HG03025 (cell line): ENCODE measurements around the gene PIK3R1.
"Not testable (repeated sequence)": the region's sequence is repeated elsewhere in the genome, so short reads cannot be mapped to it uniquely, and the experiment has no call there.

ENCODE experiments used
- ATAC-seq: cut with Tn5 transposase; IDR thresholded peaks from one replicate; pipeline ENCODE4 v1.9.1; 2021; ENCODE audit warnings: mild to moderate bottlenecking, moderate library complexity; ENCODE audit not compliant: unreplicated experiment, low FRiP score

The PIK3R1 gene

DNA sequence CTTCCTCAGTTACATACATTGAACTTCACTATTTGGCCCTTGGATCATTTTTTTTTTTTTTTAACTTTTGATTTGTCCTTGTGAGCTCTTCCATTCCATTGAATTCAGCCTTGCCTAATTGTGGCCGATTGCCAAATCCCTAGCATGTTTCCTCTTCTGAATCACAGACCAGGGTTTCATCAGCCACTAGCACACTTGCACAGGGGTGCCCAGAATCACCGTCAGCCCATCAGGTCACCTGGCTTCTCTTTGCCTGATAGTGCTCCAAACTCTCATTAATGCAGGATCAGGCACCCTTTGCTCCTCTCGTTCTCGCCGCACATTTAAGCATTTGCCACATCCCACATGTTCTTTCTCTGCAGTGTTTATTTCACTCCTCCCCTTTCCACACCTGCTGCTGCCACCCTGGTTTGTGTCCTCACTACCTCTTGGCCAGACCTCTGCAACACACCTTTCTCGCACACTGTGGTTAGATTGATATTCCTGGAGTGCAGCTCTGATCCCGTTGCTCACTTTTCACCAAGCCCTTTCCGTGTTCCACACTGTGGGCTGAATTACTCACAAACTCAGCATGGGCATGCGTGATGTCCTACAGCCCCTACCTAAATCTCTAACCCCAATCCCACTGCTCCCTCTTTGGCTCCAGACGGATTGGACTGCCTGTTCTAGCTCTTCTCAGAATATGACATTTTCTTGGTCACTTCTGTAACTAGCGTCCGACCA, 9.8 kb downstream of the PIK3R1 start:
- no peak for ATAC-seq

DNA sequence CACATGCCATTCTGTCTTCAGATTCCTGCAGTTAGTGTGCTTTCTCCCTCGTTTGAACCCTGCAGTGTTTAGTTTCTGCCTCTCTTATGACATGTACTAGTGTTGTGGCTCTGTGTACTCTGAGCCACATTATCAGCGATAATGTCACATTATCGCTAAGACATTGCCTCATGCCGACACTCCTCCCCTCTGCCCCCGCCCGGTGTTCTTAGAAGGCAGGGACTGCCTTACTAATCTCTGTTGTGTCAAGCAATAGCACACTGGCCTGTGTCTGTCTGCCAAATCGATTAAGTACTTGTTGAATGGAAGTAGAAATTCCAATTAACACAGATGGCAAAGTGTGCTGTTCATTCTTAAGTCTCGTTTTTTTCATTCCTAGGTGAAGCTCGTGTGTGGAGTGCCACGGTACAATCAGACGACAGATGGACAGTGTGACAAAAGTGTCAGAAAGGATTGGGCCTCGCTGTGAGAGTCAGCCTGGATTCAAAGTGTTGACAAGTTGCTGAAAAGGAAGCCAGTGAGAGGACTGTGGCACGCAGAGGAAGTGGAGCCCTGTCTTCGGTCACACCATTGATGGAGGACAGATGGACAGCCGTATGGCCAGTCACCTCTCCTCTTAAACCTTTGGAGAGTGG, 10.5 kb downstream of the PIK3R1 start:
- no peak for ATAC-seq

DNA sequence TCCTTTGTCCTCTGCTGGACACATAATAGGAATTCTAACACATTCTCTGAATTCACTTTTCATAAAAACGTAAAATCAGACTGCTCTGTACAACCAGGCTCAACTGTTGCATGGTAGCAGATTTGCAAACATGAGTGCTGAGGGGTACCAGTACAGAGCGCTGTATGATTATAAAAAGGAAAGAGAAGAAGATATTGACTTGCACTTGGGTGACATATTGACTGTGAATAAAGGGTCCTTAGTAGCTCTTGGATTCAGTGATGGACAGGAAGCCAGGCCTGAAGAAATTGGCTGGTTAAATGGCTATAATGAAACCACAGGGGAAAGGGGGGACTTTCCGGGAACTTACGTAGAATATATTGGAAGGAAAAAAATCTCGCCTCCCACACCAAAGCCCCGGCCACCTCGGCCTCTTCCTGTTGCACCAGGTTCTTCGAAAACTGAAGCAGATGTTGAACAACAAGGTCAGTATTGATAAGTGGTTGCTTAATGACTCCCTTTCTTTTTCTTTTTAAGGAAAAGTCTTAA, 11.1 kb downstream of the PIK3R1 start:
- no peak for ATAC-seq

DNA sequence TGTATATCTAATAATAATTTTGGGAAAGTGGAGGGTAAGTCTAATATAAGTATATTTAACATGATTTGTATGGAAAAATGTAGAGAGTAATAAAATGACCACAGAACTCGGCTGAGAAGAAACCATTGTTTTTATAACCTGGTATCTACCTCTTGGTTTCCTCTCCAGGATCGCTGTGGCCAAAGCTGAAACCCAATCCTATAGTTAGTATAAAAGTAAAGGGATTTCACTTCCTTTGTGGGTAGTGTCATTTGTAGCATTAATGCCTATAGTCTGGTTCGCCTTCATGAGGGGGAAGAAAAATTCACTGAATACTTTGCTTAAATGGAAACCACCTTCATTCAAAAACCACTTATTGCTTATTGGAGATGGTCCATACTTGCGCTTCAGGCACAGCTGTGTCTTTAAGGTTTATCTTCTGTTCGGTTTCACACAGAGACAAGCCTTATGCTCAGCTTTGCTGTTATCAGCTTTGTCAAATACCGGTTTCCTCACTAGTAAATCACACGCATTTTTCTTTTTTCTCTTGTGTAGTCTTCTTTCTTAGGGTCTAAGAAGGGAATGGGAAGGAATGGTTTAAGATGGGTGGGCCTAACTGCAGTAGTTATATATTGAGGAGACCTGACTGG, 12.1 kb downstream of the PIK3R1 start:
- no peak for ATAC-seq

DNA sequence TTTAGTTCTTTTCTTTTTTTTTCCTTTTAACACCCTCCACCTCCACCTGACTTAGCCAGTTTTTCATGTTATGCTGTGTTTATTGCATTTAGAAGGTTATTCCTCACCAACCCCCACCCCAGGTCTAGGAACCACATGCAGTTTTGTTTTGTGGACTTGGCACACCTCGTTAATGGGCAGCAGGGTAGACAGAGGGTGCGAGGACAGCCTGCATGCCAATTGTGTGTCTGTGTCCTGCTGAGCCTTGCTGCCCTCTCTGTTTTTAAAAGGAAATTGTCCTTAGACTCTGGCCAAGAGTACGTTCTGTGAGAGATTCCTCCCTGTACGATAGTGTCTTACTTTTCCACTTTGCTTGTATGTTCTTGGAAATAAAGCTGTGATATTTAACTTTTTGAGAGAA, 13.9 kb downstream of the PIK3R1 start:
- no peak for ATAC-seq

DNA sequence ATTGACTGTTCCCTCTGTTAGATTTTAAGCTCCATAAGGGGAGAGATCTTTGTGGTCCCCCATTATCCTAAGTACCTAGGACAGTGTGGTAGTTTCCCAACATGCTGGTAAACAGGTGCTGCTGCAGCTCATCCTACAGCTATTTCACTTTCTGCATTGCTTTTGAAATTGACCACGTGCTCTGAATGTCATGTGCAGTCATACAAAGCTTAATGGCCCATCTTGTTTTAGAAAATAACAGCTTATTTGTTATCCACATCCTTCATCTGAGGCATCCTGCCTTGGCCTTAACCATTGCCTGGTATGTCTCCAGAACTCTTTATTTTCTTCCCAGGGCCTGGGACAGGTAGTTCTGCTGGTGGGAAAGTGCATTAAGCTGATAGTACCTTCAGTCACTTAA, 14.7 kb downstream of the PIK3R1 start:
- ATAC-seq: no peak

DNA sequence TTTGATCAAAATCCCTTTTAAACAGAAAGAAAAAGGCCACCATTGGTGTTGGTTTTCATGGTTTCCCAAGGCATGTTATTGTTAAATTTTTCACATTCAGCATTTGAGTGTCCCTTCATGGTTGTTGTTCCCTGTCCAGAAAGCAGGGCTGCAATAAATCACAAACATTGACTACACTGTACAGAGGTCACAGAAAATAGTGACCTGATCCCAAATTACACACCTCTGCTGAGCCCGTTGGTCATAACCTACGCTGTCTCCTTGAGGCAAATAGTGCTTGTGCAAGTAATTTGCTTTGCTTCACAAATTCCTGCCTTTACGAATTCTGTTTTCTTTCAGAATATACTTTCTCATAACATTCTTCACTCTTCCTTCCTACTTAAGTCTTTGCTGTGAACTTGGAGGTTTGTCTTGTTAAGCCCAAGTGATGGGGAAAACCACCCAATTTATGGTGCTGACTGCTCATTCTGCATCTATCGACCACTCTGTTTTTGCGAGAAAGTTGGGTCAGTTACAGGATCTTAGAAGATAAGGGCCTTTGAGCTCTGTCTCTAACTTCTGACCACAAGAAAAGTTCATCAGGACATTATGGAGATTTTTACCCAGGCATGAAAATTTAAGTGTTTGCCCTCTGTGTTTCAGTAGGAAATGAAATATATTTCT, 16.0 kb downstream of the PIK3R1 start:
- no peak for ATAC-seq

DNA sequence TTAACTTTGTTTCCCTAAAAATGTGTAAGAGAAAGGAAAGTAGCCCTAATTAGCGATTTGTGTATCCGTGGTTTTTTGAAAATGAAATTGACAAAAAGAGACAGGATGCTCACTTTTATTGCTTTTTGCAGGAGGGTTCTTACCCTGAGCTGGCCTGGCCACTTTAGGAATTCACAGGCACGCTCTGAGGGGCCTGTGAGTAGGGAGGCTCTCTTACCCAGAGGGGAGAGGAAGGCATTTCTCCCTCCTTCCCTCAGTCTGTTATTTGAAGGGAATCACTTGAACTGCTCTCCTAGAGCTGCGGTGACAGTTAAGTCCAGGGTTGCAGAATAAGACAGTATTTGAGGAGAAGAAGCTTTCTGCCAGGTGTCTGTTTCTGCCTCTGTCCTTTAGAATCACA, 16.7 kb downstream of the PIK3R1 start:
- ATAC-seq: no peak

DNA sequence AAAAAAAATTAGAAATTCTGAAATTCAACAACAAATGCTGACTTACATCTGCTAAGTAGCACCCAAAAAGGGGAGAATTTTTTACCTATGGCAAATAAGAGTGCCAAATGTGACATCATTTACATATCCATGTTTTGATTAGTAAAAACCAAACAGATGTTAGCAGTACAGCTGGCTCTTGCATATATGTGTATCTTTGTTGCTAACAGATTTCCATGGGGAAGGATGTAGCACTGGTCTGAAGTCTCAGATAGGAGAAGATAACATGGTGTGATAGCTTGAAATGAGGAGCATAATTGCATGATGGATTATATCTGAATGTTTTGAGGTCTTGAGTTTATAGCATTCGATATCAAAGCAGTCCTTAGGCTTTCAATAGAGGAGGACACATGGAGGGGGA, 17.5 kb downstream of the PIK3R1 start:
- no peak for ATAC-seq

DNA sequence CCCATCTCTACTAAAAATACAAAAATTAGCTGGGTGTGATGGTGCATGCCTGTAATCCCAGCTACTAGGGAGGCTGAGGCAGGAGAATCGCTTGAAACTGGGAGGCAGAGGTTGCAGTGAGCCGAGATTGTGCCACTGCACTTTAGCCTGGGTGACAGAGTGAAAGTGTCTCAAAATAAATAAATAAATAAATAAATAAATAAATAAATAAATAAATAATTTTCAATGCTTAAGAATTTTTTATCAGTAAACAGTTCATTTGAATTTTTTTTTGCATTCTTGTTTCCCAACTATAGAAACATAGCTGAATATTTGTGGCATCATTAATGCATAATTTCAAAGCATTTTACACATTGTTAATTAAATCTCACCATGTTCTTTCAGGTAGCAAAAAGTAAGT, 19.7 kb downstream of the PIK3R1 start:
- not testable (repeated sequence) for ATAC-seq

DNA sequence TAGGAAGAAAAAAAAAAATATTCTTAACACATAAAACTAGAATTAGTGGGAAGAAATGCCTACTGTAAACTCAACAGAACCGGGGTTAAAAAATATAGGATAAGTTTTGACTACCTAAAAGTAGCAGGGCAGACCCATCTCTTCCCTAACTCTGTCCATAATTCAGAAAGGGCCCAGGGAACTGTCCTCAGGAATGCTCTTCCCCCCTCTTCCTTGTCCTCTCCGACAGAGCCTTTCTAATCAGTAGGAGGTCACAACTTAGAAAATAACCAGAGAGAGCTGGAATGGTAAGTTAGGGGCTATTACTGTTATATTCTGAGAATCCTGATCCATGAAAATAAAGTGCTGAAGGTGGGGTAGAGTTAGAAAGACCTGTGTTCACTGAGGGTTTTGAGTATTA, 22.2 kb downstream of the PIK3R1 start:
- no peak for ATAC-seq

DNA sequence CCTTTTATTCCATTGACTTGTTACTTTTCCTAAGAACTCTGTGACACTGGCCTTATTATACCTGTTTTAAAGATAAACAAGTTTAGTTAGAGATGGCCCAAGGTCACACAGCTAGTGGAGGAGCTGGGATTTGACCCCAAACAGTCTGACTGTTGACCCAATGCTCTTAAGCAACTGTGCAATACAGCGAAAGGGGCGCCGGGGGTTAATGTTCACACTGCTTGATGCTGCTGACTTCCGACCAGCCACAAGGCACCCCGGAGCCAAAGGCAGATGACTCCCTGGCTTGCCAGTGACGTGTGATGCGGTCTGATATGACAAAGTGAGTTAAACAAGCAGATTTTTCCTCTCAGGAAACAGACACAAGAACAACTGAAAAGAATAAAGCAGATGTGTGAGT, 23.9 kb downstream of the PIK3R1 start:
- ATAC-seq: peak; percentile 70

DNA sequence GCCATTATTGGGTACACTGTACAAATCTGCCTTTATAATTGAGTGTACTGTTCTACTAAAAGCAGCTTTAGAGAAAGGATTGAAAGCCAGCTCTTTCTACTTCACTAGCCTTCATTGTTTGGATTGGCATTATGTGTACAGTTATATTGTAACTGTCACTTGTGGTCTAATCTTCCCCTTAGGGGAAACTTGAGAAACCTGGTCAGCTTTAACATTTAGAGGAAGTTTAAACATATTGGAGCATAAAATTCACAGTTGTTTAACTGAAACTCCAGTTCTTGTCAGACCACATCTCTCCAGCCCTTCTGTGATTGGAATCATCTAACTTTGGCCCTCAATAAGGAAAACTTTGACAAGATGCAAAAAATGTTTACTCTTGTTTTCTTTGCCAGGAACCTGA, 24.6 kb downstream of the PIK3R1 start:
- ATAC-seq: no peak

DNA sequence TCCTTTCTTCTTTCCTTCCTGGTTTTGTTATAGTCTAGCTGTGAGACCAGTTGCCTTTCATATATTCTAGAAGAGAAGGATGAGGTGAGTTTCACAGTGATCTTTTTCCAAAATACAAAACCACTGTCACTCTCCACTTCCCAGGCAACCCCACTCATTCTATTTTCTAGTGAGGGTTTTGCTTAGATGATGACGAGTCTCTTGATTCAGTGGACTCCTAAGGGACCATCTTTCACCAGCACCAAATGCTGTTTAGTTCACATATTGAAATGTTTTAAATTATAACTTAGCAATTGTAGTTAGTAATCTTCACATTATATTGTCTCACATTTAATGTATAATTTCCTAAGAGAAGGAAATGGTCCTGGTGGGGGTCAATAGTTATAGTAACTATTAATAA, 25.2 kb downstream of the PIK3R1 start:
- no peak for ATAC-seq

DNA sequence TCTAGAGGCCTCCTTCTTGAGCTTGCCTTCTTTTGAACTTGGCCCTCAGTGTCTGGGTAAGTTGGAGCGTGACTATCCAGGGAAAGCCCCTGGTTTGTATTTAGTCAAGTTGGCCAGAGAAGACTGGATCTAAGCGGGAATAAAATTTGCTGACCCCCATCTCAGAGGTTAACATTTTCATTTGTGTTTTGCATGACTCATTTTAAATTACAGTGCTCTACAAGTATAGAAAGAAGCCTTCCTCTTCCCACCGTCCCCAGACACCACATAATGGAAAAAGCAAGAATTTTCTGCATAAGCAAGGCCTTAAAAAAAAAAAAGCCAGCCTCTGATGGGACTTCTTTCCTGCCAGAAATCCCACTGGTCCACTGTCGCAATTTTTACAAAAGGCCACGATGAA, 27.2 kb downstream of the PIK3R1 start:
- ATAC-seq: no peak

DNA sequence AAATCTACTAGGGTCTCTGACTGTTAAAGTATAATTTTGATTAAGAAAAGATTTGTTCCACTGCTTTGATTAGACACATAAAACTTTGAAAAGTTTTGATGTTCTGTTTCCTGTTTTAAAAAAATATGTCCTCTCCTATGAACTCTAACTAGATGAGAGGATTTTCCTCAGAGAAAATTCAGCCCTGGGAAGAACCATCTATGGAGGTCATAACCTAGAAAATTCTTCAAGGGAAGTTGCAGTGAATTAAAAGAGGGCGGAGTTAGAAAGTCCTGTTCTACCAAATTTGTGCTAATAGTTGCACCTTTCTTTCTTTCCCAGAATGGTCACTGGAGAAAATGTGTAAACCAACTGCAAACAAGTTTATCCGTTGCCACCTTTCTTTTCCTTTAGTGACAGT, 27.7 kb downstream of the PIK3R1 start:
- ATAC-seq: no peak

DNA sequence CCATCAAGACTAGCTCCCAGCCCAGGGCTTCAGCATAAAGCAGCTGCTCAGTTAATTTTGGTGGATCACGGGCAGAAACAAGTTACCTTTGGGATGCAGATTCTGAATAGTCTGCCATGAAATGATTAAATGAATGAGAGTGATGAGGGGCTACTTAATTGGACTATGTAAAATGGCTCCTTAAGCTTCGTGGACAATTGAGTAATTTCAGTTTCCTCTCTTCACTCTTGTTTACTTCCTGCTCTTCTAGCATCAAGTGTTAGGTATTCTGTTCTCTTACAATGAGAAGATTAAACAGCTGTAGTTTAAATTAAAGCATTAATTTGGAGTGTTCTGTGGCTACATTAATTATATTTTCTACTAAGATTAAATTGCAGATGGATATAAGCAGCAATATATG, 28.1 kb downstream of the PIK3R1 start:
- no peak for ATAC-seq

DNA sequence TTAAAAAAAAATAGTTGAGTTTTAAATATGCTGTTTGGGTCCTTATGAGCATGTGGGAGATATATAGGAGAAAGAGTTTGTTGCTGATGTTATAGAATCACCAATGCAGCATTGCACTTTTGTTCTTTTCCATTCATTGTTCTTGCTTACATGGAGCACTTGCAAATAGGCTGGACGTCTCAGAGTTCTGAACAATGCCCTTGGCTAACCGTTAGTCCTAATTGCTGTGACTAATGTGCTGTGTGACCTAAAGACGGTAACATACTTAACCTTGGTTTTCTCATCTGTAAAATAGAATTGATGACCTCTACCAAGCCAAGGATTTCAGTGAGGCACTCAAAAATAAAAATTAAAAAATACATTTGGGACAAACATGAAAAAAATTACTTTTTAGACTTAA, 29.8 kb downstream of the PIK3R1 start:
- no peak for ATAC-seq

DNA sequence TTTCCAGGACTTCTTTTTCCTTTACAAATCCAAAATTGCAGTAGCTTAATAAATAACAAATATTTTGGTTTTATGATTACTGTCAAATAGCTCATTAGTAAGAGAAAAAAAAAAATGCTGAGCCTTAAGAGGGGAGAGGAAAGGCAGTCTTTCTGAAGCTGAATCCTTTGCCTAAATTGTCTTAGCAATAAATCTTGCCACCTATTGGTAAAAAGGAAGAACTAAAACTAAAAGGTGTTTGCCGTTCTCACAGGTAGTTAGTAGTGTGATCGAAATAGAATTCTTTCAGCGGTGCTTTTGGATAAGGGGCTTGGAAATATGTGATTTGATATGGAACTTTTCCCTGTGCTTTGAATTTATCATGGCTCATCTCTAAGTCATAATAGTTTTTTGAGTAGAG, 31.2 kb downstream of the PIK3R1 start:
- no peak for ATAC-seq

DNA sequence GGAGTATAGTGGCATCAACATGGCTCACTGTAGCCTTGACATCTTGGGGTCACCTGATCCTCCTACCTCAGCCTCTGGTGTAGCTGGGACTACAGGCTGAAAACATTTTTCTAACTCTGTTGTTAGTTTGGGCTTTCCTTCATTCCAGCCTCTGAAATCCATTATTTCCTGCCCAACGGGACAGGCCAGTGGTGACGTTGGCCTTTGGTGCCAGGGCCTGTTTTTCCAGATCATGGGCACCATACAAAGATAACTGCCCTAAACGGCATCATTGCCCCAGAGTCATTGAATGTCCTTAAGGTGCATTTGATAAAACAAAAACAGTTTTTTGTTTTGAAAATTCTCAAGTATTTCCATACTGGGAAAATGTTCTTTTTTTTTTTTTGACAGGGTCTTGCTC, 32.1 kb downstream of the PIK3R1 start:
- no peak for ATAC-seq

DNA sequence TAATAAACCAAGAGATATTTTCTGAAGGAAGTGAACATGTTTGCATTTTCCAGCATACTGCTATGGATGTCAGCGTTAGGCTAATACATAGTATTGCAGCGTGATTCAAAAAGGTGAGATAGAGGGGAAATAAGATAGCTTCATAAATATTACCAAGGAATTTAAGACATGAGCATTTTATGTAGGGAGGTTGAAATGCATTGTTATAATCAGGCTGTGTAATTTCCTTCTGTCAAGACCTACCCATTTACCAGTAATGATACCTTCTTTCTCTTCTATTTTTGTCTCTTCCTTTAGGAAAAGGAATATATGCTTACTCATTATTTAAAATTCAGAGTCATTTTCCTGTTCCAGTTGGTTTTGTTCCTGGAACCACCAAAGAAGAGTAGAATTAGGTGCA, 33.3 kb downstream of the PIK3R1 start:
- no peak for ATAC-seq
